Measurements from ENCODE around the gene CDCA5.
"Not testable (repeated sequence)": the region's sequence is repeated elsewhere in the genome, so short reads cannot be mapped to it uniquely, and the experiment has no call there.

Gene CDCA5

GRCh38 chr11:65119670-65119995 is 35.8 kb upstream of the CDCA5 start:
- DNase-seq (ENCODE audit: low read depth, low spot score), result no peak

- DNase-seq (ENCODE audit: low read depth, low spot score), result not testable (repeated sequence)
Measured at GRCh38 chr11:65118891-65119669, 35.2 kb upstream of the CDCA5 start.

DNA sequence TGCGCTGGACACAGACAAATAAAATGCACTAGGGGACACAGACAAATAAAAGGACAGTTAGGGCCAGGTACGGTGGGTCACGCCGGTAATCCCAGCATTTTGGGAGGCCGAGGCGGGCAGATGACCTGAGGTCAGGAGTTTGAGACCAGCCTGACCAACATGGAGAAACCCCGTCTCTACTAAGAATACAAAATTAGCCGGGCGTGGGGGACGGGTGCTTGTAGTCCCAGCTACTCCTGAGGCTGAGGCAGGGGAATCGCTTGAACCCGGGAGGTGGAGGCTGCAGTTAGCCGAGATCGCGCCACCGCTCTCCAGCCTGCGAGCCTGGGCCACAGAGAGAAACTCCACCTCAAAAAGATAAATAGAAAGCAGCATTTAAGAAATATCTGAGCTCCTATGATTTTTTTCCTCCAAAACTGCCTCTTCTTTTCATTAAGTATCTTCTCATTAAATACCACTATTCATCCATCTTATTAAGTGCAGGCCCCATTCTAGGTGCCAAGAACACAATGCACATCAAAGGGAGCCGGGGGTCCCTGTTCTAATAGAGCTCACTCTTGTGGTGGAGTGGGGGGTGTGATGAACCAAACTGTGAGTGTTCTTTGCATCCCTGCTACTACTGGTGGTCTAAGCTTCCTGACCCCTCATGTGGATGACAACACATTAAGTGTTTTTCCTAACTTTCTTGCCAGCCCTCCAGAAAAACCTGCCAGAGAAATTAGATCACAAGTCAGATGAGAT is 34.4 kb upstream of the CDCA5 start:
- no peak for DNase-seq (ENCODE audit: low read depth, low spot score)

DNA sequence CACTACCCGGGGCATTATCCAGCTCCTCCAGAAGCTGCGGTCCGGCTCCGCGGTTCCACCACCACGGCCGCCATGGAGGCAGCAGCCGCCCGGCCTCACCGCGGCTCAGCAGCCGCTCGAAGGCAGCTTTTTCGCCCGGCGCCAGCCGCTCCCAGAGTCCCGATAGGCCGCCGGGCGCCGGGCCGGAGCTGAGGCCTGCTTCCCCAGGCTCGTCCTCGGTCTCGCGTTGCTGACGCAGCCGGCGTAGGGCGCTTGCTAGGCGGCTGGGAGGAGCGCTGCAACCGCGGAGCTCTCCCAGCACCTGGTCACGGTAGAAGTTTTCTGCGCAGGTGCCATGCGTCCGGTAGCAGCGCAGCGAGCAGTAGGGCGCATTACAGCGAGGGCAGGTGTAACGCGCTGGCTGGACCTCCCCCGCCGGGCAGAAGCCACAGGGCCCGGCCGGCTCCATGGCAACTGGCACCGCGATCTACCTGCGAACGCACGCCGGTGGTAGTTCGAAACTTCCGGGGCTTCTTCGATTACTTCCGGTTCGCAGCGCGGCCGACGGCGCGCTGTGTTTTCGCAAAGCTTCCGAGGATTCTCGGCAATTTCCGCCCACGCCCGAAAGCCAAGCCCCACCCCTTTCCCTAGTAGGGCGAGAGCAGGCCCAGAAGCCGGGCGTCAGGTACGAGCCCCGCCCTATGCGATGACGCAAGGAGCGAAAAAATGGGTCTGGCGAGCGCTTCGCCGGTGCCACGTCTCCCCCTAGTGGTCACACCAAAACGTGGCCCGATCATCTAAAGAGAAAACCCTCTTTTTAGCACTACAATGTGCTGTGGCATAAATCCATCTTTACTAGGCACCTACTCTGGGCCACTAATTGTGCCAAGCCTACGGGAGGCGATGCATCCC is 33.6 kb upstream of the CDCA5 start, which contains the start of gene ZNHIT2:
Gene ZNHIT2, minus strand, starts transcription at position 496 of the 891 bp plus-strand sequence. Its CDS starts 48 bp downstream, at position 448.
- peak; percentile 99 for DNase-seq (ENCODE audit: low read depth, low spot score)

DNA sequence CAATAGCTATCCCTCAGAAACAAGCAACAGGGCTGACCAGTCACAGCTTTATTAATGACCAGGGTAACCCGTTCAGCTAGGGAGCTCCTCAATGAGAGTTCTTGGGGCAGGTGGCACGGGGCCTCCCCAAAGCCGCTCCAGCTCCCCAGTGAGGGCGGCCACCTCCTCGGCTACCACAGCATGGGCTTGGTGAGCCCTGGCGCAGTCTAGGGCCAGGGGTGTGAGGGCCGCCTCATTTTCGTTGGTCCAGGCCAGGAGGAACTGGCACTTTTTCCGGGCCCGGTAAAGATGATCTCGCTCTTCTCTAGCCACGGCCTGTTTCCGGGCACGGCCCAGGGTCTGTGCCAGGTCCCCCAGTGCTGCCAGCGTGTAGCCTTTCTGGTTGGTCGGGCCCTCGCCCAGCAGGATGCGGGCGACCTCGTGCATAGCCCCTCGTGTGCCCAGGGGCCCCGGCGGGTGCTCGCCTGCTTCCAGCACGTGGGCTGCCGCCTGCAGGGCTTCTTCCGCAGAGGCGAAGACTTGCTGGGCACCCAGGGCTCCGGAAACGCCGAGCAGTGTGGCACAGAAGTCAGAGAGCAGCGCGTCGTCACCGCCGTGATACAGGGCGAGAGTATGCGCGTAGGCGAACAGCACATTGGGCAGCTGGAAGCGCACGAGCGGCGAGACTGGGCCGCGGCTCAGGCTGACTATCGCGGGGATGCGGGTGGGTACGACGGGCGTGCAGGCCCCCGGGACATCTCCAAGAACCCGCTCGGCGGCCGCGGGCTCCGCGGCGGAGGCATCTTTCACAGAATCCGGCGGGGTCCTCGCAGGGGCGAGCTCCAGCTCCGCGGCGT is 32.7 kb upstream of the CDCA5 start:
- no peak for DNase-seq (ENCODE audit: low read depth, low spot score)

GRCh38 chr11:65115361-65116082 is 31.7 kb upstream of the CDCA5 start:
- DNase-seq (ENCODE audit: low read depth, low spot score), result no peak

GRCh38 chr11:65114538-65115171 is 30.8 kb upstream of the CDCA5 start:
- DNase-seq (ENCODE audit: low read depth, low spot score), result no peak

DNA sequence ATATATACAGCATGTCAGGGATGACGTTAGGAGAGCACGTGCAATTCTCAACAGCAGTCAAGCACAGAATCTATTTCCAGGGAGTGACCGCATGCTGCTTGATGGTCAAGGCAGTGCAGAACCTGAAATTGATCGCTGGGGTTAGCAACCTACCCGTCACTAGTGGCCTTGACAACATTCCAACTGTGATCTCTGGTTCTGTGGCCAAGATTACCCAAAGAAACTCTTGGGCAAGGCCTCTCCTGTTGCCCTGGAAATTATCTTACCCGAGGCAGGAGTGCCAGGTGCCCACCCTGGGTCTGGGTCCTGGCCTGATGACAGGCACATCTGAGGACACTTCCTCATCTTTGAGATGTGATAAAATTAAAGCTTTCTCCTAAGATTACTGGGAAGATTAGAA is 30.0 kb upstream of the CDCA5 start:
- no peak for DNase-seq (ENCODE audit: low read depth, low spot score)

GRCh38 chr11:65113361-65113756 is 29.5 kb upstream of the CDCA5 start:
- no peak for DNase-seq (ENCODE audit: low read depth, low spot score)

DNA sequence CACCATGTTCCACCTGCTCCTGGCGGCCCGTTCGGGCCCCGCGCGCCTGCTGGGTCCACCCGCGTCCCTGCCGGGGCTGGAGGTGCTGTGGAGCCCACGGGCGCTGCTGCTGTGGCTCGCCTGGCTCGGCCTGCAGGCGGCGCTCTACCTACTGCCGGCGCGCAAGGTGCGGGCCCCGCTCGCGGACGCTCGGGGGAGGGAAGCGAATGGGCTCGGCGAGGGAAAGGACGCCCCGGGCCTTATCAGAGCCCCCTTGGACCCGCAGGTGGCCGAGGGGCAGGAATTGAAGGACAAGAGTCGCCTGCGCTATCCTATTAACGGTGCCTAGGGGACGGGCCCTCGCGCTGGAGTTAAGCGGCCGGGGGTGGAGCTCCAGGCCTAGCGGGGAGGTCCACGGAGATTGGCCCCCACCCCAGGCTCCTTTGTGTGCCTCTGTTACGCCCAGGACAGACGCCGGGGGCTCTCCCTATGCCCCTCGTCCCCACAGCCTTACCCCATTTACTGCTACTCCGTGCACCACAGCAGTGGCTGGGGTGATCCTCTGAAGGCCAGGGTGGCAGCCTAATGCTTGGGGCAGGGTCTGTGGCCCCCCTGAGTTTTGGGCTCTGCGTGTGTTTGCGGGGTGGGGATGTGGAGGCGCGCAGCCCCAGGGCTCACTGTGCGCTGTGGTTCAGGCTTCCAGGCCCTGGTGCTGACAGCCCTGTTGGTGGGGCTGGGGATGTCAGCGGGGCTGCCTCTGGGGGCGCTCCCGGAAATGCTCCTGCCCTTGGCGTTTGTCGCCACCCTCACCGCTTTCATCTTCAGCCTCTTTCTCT is 28.9 kb upstream of the CDCA5 start:
- DNase-seq (ENCODE audit: low read depth, low spot score), result peak; percentile 50

- peak; percentile 86 for DNase-seq (ENCODE audit: low read depth, low spot score)
Measured at GRCh38 chr11:65111744-65112545, 28.1 kb upstream of the CDCA5 start, which contains the start of gene TM7SF2. Gene TM7SF2 (plus strand): TSS chr11:65111872. CDS start chr11:65112016, 144 bp downstream.

DNA sequence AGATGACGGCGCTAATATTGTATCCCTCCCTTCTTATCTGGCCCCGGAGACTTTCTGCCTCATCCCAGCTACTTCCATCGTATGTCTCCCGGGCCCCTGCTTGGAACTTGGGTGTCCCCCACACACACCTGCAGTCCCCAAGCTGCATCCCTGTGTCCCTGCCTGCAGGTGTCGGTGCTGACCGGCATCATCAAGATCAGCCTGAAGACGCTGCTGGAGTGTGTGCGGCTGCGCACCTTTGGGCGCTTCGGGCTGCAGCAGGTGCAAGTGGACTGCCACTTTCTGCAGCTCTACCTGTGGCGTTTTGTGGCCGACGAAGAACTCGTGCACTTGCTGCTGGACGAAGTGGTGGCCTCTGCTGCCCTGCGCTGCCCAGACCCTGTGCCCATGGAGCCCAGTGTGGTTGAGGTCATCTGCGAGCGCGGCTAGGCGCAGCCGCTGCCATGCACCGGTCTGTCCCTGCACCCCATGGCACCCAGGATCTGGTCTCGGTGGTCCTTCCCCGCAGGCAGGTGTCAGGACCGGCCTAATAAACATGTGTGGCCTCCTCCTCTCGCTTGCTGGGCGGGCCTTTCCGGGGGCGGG is 27.4 kb upstream of the CDCA5 start:
- no peak for DNase-seq (ENCODE audit: low read depth, low spot score)

- peak; percentile 93 for DNase-seq (ENCODE audit: low read depth, low spot score)
Measured at GRCh38 chr11:65110354-65110861, 26.6 kb upstream of the CDCA5 start.

DNA sequence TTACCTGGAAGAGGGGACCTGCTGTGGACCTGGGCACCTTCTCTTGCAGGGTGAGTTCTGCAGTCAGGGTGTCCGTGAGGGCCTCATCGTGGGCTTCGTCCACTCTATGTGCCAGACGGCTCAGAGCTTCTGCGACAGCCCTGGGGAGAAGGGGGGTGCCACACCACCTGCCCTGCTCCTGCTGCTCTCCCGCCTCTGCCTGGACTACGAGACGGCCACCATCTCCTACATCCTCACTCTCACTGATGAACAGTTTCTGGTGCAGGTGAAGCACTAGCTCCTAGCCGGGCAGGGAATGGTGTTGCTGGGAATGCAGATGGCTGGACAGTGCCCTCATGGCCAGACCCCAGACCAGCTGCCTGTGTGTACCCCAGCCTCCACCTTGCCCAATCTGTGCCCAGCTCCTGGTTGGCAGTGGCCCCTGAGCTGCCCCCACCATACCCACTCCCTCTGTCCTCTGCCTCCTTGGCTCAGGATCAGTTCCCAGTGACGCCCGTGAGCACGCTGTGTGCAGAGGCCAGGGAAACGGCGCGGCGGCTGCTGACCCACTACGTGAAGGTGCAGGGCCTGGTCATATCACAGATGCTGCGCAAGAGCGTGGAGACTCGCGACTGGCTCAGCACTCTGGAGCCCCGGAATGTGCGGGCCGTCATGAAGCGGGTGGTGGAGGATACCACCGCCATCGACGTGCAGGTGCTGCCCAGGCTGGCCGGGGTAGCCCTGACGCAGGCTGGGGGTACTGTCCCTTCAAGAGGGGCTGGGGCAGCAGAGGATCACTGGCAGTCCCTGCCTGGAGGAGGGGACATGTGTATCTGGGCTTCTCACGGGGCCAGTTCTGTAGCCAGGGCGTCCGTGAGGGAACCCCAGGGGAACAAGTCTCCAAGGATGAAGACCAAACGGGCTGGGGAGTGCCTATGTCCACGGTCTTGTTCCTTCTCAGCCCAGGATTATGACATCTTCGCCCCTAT is 25.7 kb upstream of the CDCA5 start:
- no peak for DNase-seq (ENCODE audit: low read depth, low spot score)

GRCh38 chr11:65108469-65109123 is 24.8 kb upstream of the CDCA5 start:
- no peak for DNase-seq (ENCODE audit: low read depth, low spot score)

Data from activated CD4-positive, CD25-positive, alpha-beta regulatory T cell treated with anti-CD3 and anti-CD28 coated beads, Interleukin-2, amount 50 U/mL, for 16 hours (primary cell).